PFSK-1 (cell line): ENCODE data around the gene RASA3.

Source experiments
- POLR2AphosphoS5 ChIP-seq: IDR thresholded peaks from 2 replicates; pipeline ENCODE4 v1.6.1; 2012; ENCODE audit warnings: low read depth, mild to moderate bottlenecking, control low read depth, low read length, moderate library complexity
- SIN3A ChIP-seq: IDR thresholded peaks from 2 replicates; pipeline ENCODE4 v1.6.1; 2012; ENCODE audit warnings: mild to moderate bottlenecking, low read length, moderate library complexity, borderline replicate concordance; ENCODE audit not compliant: insufficient read depth
- TAF1 ChIP-seq: IDR thresholded peaks from 2 replicates; pipeline ENCODE4 v1.6.1; 2012; ENCODE audit warnings: low read length, control low read depth, borderline replicate concordance; ENCODE audit not compliant: insufficient read depth

GRCh38 chr13:113928685-113929627 is 203.5 kb downstream of the RASA3 start:
- no peak for TF ChIP-seq SIN3A
- no peak for TF ChIP-seq POLR2AphosphoS5
- no peak for TF ChIP-seq TAF1
